ENCODE data around the gene C1orf53. TPM values are rescaled to one million over a fixed set of nuclear protein-coding genes. Genes with fewer than 3 reads are reported as not detected.

The C1orf53 gene
- total and polyA plus RNA-seq, 2 donors from 2014 or later, result 8.4 to 8.9 TPM

DNA sequence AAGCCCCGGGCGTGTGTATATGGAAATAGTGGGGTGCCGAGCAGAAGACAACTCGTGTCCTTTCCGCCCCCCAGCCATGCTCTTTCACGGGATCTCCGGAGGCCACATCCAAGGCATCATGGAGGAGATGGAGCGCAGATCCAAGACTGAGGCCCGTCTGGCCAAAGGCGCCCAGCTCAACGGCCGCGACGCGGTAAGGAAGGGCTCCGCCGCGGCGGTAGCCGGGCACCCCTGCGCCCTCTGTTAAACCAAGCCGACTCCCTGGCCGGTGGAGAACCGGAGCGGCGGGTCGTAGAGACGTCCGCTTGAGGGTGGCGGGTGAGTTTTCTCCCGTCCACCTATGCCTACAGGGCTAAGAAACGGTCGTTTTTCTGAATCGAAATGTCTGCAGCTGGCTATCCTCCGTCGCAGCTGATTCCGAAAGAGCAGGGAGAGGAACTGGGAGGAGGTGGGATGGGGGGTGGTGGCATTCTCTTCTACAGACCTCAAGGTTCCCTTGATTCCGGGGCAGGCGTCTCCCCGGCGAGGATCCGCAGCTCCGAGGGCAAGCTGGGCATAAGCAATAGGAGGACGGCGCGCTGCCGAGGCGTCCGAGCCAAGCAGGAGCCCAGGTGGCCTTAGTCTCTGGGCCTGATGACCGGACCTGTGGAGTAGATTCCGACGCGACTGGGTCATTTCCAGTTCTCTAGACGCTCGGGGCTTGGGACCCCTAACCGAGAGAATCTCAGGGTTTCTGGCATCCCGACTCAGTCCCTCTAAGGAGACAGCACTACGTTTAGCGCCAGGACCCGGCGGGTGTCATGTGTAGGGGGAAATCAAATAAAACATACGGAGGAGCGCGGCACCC, 15.6 kb downstream of the C1orf53 start:
- Histone ChIP-seq H3K27me3 (ENCODE audit: control insufficient read depth, insufficient read depth, low read length) (peaks cover 82% of the 10 kb centered on the region), H3K36me3 (ENCODE audit: control insufficient read depth in 2 of 3, insufficient read depth in 3 of 3, low read length in 3 of 3) (no peaks in the 10 kb centered on the region), H3K27ac (ENCODE audit: low read depth in 2 of 2, low read length in 2 of 2) (no peak overlapping the region), H3K4me3 (ENCODE audit: low read length in 3 of 3) (peak overlapping the region in 1 of 3 donors; percentile 41), H3K4me1 (ENCODE audit: control insufficient read depth in 2 of 3, insufficient read depth in 2 of 3, low read depth in 1 of 3, low read length in 3 of 3) (peaks cover 0 to 14% (median 7%) of the 10 kb centered on the region in 3 donors), H3K9ac (ENCODE audit: low read length in 3 of 3) (no peak overlapping the region), H3K9me3 (ENCODE audit: control insufficient read depth in 2 of 3, insufficient read depth in 1 of 3, low read length in 3 of 3) (peaks cover 0 to 3% (median 0%) of the 10 kb centered on the region in 3 donors)
- FAIRE-seq (no peak), DNase-seq (peak in 4 of 5 donors; percentile 47 to 68 (median 54))
- intact Hi-C loops (cut with DNase I), result no loop called here
- TF ChIP-seq, protein P1, sequence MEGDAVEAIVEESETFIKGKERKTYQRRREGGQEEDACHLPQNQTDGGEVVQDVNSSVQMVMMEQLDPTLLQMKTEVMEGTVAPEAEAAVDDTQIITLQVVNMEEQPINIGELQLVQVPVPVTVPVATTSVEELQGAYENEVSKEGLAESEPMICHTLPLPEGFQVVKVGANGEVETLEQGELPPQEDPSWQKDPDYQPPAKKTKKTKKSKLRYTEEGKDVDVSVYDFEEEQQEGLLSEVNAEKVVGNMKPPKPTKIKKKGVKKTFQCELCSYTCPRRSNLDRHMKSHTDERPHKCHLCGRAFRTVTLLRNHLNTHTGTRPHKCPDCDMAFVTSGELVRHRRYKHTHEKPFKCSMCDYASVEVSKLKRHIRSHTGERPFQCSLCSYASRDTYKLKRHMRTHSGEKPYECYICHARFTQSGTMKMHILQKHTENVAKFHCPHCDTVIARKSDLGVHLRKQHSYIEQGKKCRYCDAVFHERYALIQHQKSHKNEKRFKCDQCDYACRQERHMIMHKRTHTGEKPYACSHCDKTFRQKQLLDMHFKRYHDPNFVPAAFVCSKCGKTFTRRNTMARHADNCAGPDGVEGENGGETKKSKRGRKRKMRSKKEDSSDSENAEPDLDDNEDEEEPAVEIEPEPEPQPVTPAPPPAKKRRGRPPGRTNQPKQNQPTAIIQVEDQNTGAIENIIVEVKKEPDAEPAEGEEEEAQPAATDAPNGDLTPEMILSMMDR (IDR thresholded peaks at IDR 0.05; ENCODE audit: borderline replicate concordance, extremely low read depth, insufficient read depth), result no peak

DNA sequence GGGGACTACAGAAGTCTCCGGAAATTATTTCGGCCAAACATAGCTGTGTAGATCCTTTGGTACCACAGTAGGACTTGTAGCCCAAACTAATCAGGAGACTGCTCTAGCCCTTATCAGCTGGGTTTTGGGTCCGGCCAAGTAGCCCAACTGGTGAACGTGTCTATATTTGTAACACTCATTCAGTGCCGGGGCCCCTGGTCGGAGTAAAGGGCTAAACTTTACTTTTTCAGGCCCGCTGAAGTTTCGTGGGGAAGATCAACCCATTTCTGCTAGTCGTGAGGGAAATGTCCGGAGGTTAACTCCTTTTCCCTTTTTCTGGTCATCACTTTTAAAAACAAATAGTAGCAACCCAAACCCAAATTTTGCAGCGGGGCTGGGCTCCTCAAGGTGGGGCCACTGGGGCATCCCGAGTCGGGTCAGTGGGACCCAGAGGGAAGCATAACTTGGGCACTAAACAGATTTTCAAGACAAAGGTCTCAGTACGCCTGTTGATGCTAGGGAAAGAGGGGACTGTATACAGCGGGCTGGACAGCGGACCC, 16.4 kb downstream of the C1orf53 start:
- TF ChIP-seq, protein P1 (IDR thresholded peaks at IDR 0.05; ENCODE audit: borderline replicate concordance, extremely low read depth, insufficient read depth), result no peak
- peaks cover 0 to 3% (median 0%) of the 10 kb centered on the region in 3 donors for H3K9me3 ChIP-seq (ENCODE audit: control insufficient read depth in 2 of 3, insufficient read depth in 1 of 3, low read length in 3 of 3)
- peak in 1 of 5 donors; percentile 30 for DNase-seq
- FAIRE-seq, result no peak
- H3K36me3 ChIP-seq (ENCODE audit: control insufficient read depth in 2 of 3, insufficient read depth in 3 of 3, low read length in 3 of 3), result no peaks in the 10 kb centered on the region
- H3K4me1 ChIP-seq (ENCODE audit: control insufficient read depth in 2 of 3, insufficient read depth in 2 of 3, low read depth in 1 of 3, low read length in 3 of 3), result peaks cover 0 to 14% (median 7%) of the 10 kb centered on the region in 3 donors
- no peak overlapping the region for H3K4me3 ChIP-seq (ENCODE audit: low read length in 3 of 3)
- no peak overlapping the region for H3K27ac ChIP-seq (ENCODE audit: low read depth in 2 of 2, low read length in 2 of 2)
- H3K9ac ChIP-seq (ENCODE audit: low read length in 3 of 3), result no peak overlapping the region
- H3K27me3 ChIP-seq (ENCODE audit: control insufficient read depth, insufficient read depth, low read length), result peaks cover 74% of the 10 kb centered on the region
- intact Hi-C loops (cut with DNase I), result no loop called here

DNA sequence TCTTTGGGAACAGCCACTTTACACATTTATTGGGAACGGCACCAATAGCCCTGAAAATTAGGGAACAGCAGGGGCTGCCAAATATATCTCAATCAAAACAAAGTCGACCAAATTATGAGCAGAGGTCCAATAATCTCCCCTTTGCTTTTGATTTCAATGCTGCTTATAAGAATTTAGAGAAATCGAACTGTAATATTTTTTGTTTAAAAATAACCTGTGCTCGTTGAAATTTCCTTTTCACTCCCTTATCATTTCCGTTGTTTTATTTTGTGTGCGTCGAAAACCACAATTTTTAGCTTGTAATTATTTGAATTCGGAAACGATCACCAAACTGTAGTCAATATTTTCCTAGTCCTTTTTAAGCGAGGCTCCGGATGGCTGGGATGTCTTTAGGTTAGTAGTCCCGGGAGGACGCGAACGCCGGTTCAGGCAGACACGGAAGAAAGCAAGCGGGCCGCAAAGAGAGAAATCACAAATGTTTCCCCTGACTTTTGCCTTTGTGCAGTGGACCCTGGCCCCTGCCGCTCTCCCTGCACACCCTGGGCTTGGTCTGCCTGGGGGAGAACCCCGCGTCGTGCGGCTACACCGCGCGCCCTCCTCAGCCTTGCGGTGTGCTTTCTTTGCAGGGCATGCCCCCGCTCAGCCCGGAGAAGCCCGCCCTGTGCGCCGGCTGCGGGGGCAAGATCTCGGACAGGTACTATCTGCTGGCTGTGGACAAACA, 17.1 kb downstream of the C1orf53 start:
- H3K9ac ChIP-seq (ENCODE audit: low read length in 3 of 3), result no peak overlapping the region
- H3K27me3 ChIP-seq (ENCODE audit: control insufficient read depth, insufficient read depth, low read length), result peaks cover 75% of the 10 kb centered on the region
- FAIRE-seq (no peak), DNase-seq (peak in 2 of 5 donors; percentile 41 to 55)
- H3K4me3 ChIP-seq (ENCODE audit: low read length in 3 of 3), result no peak overlapping the region
- intact Hi-C loops (cut with DNase I), result no loop called here
- H3K9me3 ChIP-seq (ENCODE audit: control insufficient read depth in 2 of 3, insufficient read depth in 1 of 3, low read length in 3 of 3), result peaks cover 0 to 3% (median 0%) of the 10 kb centered on the region in 3 donors
- H3K36me3 ChIP-seq (ENCODE audit: control insufficient read depth in 2 of 3, insufficient read depth in 3 of 3, low read length in 3 of 3), result no peaks in the 10 kb centered on the region
- peaks cover 0 to 14% (median 7%) of the 10 kb centered on the region in 3 donors for H3K4me1 ChIP-seq (ENCODE audit: control insufficient read depth in 2 of 3, insufficient read depth in 2 of 3, low read depth in 1 of 3, low read length in 3 of 3)
- no peak overlapping the region for H3K27ac ChIP-seq (ENCODE audit: low read depth in 2 of 2, low read length in 2 of 2)
- TF ChIP-seq, protein P1 (IDR thresholded peaks at IDR 0.05; ENCODE audit: borderline replicate concordance, extremely low read depth, insufficient read depth), result no peak

All from kidney (tissue), 14 donors.